Ecto neural progenitor cell (in vitro differentiated cells): Measurements from ENCODE around the gene COL23A1.

Experiments used
- DNase-seq: peaks from one replicate; pipeline ENCODE4 v3.0.0-alpha.2; 2018; ENCODE audit warnings: low spot score

The COL23A1 gene

GRCh38 chr5:178590141-178590923 lies at the start of gene COL23A1:
Gene COL23A1, minus strand, starts transcription at chr5:178590393.
- DNase-seq: peak; percentile 86

DNA sequence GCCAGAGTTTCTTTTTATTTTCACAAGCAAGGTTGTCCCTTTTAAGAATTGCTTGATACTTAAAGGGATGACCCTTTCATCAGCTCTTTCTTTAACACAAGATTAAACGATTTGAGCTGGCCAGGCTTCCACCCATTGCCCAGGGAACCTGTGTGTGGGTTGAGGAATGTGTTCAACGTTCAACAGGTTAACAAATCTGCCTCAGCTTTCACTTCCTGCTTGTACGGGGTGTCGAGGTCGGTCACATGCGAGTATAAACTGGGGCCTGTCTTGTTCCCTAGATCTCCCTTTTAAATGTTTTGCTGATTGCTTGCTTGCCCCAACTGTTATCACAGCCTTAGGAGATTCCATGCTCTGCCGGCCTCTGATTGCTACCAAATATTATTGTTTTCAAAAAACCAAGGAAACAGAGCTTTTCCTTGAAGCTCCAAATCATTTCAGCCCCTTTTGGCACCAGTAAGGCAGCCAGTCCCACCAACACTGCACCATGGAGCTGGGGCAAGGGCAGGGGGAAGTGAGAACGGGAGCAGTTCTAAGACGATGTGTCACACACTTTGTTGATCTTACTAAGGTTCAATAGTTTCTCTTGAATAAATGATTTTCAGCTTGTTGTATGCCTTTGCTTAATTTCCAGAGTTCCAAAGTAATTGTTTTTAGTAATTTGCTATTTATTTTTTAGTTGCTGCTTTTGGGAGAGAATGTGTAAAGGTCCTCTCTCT lies 47.3 kb upstream of the COL23A1 start:
- DNase-seq: no peak

- no peak for DNase-seq
Observed at GRCh38 chr5:178632285-178632684, 42.1 kb upstream of the COL23A1 start.

- no peak for DNase-seq
Observed at GRCh38 chr5:178630951-178631350, 40.8 kb upstream of the COL23A1 start.

GRCh38 chr5:178630475-178630930 lies 40.3 kb upstream of the COL23A1 start:
- DNase-seq: no peak

DNA sequence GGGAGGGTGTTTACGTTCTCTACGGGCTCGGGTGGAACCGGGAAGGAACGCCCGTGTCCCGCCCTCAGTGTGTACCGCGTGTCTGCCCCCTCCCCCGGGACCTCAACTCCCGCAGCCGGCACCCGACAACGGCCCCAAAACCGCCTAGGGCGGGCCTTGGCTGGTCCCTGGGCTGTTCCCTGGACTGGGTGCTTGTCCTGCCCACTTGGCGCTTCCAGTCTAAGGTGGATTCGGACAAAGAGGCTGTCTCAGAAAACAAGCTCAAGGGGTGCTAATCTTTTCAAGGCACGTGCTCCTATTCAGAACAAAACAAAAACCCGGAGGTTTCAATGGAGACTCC lies 37.0 kb upstream of the COL23A1 start:
- DNase-seq: no peak

DNA sequence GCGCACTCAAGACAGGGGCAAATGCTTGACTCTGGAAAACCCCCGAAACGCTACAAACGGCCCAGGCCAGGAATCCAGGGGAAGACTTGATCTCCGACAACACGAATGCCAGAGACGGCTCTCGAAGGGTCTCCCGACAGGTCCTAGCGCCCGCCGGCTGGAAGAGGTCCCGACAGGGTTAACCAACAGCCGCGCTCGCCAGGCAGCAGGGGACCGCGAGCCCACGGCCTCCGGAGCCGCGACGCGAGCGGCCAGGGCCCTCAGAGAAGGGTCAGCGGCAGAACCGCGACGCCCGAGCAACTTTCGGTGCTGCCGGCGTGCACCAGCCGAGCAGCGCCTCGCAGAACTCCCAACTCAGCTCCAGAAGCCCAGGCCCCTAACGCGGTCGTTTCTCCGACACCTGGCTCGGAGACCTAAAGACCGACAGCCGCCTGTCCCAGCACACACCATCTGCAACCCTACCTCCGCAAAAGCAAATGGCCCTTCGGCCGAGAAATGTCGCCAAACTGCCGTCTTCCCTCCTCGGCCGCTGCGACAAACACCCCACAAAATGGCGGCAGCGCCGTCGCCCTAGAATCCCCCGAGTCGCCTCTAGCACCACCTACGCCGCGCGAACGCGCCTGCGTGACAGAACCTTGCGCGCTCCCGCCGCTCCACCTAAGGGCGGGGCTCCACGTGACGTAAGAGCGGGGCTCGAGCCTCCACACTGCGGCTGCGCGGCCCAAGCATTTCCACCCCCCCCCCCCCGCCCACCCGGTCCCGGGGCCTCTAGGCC lies 36.5 kb upstream of the COL23A1 start, which contains the start of gene CLK4:
Gene CLK4, minus strand, starts transcription at position 567 of the 775 bp plus-strand sequence. CDS start 3,634 bp downstream, outside the sequence.
- DNase-seq: peak; percentile 94

- DNase-seq: no peak
Observed at GRCh38 chr5:178625679-178626483, 35.7 kb upstream of the COL23A1 start.

DNA sequence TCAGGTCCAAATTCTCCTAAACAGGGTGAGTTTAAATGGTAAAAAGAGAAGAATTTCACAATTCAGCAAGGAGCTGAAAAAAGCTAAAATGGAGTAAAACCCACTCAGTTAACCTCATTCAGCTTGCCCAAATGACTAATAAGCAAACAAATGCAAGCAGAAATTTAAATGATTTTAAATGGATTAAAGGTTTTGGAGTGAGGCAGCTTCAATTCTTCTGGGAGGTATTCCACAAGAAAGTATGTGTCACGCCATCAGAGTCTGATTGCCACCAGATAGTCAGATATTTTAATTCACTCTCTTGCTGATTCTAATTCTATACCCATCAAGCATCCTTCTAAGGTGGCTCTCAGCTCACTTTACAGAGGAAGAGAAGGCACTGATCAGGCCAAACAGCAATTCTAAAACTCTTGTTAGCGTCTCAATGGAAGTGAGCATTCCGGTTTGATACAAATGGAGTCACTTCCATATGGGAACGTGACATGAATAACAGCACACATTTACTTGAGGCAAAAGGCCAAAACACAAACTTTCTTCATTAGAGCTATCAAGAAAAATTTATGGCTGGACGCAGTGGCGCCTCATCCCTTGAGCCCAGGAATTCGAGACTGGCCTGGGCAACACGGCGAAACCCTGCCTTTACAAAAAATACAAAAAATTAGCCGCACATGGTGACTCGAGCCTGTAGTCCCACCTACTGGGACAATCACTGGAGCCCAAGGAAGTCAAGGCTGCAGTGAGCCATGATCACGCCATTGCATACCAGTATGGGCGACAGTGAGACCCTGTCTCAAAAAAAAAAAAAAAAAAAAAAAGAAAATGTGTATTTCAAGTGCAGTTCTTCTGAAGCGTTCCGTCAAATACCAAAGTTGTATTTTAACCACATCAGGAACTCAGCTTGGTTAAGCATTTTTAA lies 34.7 kb upstream of the COL23A1 start:
- DNase-seq: no peak

GRCh38 chr5:178622679-178623247 lies 32.6 kb upstream of the COL23A1 start:
- no peak for DNase-seq

GRCh38 chr5:178619390-178619789 lies 29.2 kb upstream of the COL23A1 start:
- no peak for DNase-seq

GRCh38 chr5:178612299-178612698 lies 22.1 kb upstream of the COL23A1 start:
- no peak for DNase-seq

DNA sequence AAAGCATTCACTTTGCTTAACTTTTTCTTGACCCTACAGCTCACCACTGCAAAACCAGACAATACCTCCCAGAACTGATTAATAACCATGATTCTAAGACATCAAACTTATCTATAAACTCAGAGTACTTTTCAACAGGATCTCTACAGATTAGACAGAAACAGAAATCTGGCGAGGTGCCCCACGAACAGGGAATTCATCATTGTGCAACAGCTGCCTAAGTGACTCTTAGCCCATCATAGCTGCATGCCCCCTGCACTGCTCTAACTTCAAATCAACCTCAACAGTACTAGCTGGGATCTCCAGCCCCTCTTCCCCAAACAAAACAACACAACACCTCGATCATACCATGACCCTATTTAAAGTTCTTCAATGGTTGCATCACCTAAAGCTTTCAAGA lies 16.1 kb upstream of the COL23A1 start:
- no peak for DNase-seq

GRCh38 chr5:178605788-178606187 lies 15.6 kb upstream of the COL23A1 start:
- DNase-seq: no peak

GRCh38 chr5:178602752-178603151 lies 12.6 kb upstream of the COL23A1 start:
- DNase-seq: no peak

DNA sequence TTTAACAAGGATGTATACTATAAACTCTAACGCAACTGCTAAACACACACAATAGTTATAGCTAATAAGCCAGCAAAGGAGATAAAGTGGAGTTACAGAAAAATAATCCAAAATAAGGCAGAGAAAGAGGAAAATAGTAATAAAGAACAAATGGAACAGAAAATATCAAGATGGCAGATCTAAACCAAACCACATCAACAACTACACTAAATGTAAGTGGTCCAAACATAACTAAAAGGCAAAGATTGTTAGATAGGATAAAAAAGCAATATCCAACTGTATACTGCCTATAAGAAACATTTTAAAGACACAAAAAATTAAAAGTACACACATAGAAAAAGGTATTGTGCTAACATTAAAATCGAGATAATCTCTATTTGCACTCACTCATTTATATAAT lies 5.6 kb upstream of the COL23A1 start:
- no peak for DNase-seq

GRCh38 chr5:178595150-178595549 lies 5.0 kb upstream of the COL23A1 start:
- DNase-seq: no peak

- no peak for DNase-seq
Observed at GRCh38 chr5:178590924-178591423, 781 bp upstream of the COL23A1 start.

DNA sequence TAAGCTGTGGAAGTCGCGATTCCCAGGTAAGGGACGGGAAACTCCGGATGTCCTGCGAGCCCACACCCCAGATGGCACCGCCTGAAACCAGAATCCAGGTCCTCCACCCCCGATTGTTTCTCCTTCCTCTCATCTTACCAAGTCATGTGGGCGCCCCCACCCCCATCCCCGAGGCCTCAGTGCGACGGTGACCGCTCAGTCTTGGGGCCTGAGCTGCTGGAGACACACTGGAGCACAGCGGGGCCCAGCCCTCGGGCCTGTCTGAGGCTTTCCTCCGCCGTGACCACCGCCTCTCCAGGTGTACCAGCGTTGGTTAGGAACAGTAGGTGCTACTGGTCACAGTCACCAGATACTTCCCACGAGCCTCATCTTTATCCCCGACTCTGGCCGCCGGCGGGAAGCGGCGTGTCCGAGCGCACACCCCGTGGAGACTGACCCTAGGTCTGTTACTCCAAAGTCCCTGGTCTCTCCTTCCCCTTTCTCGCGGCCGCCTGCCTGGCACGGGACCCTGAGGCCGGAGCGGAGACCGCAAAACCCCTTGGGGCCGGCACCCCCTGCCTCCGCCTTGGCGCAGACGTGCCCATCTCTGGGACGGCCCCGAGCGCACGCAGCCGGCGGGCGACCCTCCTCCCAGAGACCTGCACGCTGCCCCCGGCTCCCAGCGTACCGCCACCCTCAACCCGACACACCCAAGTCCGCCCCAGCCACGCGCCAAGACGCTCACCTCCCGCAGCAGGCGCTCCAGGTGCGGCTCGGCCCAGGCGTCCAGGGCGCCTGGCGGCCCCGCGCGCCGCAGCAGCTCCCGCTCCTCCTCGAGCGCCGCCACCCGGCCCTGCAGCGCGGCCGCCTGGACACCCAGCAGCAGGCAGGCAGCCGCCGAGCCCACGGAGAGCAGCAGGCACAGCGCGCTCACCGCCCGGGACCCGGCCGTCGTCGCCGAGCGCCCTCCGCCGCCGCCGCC lies 733 bp downstream of the COL23A1 start:
- DNase-seq: no peak
